NT2/D1 (cell line): Measurements from ENCODE around the gene LRRTM4.

Experiments used
- SUZ12 ChIP-seq: IDR thresholded peaks from 2 replicates; pipeline ENCODE4 v1.6.1; 2011; ENCODE audit not compliant: insufficient read length, insufficient read depth; ENCODE audit errors: extremely low read depth
- YY1 ChIP-seq: IDR thresholded peaks from 2 replicates; pipeline ENCODE4 v1.6.1; 2011; ENCODE audit not compliant: insufficient read length, insufficient read depth

DNA sequence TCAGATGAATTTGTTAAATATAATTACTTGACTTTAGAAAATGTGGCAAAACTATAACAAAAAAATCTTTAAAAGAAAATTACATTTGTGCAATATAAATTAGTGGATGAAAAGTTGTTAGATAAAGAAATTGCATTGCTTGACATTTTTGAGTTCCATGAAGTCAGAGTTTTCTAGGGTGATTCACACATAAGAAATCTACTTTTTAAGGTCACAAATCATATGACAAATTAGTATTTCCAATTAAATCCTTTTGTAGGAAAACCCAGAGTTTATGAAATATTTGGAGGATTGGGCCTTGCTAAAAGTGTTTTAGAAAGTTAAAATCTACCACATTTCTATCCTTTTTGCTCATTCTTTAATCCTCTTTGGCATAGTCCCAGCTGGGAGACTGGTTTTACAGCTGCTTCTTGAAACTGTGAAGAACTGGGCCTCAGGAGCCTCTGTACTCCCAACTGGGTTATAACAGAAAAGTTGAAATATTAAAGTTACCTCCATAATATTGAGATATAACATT is 289.2 kb downstream of the LRRTM4 start:
- no peak for TF ChIP-seq SUZ12
- TF ChIP-seq YY1 = no peak
